ENCODE results near the gene SLC16A9.

- TF ChIP-seq YY1 (IDR thresholded peaks at IDR 0.05; ENCODE audit: insufficient read depth, insufficient read length) (no peak), ZNF274 (IDR thresholded peaks at IDR 0.05; ENCODE audit: low read depth, low read length) (no peak), SUZ12 (IDR thresholded peaks at IDR 0.05; ENCODE audit: extremely low read depth, insufficient read depth, insufficient read length) (no peak)
Observed at GRCh38 chr10:59635502-59636290, 74.0 kb downstream of the SLC16A9 start.

All from NT2/D1 (cell line).